DMS79 treated with DMSO at 0.1 percent for 48 hours (cell line): ENCODE measurements around the gene SP9.

Experiments used
- DNase-seq: peaks from one replicate; lab custom pipeline; 2025; lab: John Stamatoyannopoulos, UW

SP9 gene

GRCh38 chr2:174333372-174334277 lies 1.1 kb upstream of the SP9 start:
- peak; percentile 54 for DNase-seq

DNA sequence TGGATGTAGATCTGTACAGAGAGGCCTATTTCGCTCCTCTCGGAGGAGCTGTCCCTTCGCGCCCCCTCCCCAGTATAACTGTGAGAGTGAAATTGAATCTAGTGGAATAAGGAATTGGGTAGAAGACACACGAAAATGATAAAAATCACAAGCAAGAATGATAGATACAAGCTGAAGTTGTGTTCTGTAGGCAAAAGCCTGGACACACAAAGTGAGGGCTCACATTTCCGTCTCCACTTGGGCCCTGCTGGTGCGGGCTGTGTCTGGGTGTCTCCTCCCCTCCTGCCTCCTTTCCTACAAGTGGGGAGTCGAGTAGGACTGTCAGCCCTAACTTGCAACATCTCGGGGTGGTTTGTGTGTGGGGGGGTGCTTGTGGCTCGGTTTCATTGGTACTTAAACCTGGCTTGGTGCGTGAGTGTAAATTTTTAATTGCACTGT lies 457 bp upstream of the SP9 start:
- DNase-seq, result peak; percentile 54

DNA sequence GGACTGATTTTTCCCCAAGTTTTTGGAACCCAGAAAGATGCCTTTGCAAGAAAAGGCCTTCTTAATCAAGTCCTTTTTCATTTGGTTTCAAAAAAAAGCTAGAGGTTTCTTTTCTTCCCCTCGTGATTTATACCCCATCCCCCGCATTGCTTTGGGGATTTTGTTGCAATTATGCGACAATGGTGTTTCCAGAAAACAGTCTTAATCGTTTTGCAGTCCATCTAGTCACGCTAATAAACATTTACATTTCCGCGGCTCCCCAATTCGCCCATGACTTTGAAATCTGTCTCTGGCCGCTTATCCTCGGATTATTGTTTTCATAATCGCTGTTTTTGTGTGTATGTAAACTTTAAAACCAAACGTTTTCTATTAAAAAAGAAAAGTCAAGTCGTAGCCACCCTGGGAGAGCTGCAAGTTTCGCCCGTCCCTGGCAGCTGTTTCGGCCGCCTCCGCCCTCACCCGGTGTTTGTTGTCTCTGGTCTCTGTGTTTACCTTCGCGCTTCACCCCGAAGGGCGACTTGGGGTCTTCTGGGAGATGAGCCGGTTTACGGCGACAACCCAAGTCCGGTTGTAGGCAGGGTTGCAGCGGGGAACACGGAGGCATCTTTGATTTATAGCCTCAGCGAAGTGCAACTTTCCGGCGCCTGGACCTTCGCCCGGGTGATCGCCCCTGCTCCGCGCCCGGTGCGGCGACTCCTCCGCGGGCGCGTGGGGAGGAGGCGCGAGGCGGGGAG lies 667 bp downstream of the SP9 start:
- DNase-seq, result peak; percentile 59

DNA sequence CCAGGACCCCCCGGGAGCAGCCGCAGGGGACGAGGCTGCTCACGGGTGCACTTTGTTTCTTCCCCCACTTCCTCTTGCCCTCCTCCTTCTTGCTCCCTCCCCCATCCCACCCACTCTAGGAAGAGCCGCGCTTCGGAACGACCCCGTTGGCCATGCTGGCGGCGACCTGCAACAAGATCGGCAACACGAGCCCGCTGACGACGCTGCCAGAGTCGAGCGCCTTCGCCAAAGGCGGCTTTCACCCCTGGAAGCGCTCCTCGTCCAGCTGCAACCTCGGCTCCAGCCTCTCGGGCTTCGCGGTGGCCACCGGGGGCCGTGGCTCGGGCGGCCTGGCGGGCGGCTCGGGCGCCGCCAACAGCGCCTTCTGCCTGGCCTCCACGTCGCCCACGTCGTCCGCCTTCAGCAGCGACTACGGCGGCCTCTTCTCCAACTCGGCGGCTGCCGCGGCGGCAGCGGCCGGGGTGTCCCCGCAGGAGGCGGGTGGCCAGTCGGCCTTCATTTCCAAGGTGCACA lies 1.3 kb downstream of the SP9 start:
- peak; percentile 59 for DNase-seq

- DNase-seq, result peak; percentile 46
These were observed 2.0 kb downstream of the SP9 start for GRCh38 chr2:174336501-174337336.

DNA sequence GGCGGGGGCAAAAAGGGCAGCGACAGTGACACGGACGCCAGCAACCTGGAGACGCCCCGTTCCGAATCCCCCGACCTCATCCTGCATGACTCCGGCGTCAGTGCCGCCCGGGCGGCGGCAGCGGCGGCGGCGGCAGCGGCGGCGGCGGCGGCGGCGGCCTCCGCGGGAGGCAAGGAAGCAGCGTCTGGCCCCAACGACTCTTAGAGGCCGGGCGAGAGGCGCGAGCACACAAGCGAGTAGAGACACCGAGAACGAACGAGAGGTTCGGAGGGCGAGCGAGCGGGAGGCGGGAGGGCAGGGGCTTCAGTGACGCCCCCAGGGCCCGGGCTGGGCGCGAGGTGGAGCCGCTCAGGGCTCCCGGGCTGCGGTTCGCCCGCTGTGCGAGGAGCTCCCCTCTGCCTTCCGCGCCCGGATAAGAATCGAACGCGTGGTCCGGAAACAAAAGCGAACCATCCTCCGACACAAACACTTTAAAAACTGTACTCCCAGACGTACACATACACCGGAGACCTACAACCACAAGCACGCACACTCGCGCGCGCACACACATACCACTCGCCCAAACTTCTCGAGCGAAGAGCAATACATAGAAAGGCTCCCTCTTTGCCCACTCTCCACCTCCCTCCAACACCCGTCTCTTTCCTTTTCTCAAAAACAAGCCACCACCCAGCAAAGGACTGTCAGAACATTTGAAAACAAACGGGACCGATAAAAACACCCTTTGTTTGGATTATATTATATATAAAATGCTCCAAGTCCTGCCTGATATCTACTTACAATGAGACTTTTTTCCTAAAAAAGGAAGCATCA lies 2.8 kb downstream of the SP9 start:
- peak; percentile 77 for DNase-seq

GRCh38 chr2:174338147-174338605 lies 3.4 kb downstream of the SP9 start:
- DNase-seq, result peak; percentile 68

- peak; percentile 52 for DNase-seq
These were observed 4.2 kb downstream of the SP9 start for GRCh38 chr2:174338671-174339560.

GRCh38 chr2:174339561-174340399 lies 5.0 kb downstream of the SP9 start:
- DNase-seq, result no peak

- no peak for DNase-seq
These were observed 5.9 kb downstream of the SP9 start for GRCh38 chr2:174340400-174341292.

GRCh38 chr2:174341293-174341994 lies 6.7 kb downstream of the SP9 start:
- DNase-seq, result peak; percentile 82

GRCh38 chr2:174341995-174342685 lies 7.4 kb downstream of the SP9 start:
- no peak for DNase-seq

DNA sequence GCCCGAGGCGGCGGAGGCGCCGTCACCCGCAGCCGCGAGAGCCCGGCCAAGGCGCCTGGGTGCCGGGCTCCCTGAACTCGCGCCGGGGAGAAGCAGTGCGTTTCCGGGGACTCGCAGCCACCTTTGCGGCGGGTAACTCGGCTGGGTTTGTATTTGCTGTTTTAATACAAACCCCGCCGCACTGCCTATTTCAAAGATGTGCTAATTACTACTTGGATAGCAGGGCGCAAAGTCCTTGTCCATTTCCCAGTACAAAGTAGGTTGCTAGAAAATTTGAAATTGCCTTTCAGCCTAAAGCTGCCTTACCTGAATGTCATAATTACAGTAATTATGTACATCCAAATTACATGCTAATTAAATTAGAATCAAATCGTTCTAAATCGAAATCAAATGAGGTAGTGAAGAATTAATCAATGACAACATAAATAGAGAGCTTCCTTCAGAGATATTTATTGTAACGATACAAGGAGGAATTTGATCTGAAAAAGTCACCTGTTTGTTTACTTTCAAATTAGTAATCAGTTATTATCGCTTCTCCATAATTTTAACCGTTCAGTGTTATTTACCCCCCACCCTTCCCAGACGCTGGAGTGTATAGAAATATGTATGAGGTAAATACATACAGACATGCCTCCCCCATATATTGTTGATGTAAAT lies 8.1 kb downstream of the SP9 start:
- DNase-seq, result peak; percentile 15

DNA sequence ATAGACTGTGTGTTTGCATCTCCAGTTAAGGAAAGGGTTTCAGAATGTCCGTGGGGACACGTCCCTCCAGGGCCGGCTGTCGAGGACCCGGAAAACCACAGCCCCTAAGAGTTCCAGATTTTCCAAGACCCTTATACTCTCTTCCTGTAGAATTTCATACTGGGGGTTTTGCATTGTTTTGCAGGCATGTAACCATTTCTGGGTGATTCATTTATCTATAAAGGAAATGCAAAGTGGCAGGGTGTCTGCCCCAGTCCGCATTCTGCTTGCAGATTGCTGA lies 8.5 kb downstream of the SP9 start:
- DNase-seq, result no peak

GRCh38 chr2:174343623-174344455 lies 9.1 kb downstream of the SP9 start:
- no peak for DNase-seq
